Measurements from ENCODE around the gene TSFM.
A peak's percentile ranks its signal among the peaks of the same experiment; 100 is the strongest.

The TSFM gene

GRCh38 chr12:57759360-57759980 is 23.1 kb upstream of the TSFM start:
- no peak for DNase-seq (ENCODE audit: low read depth)
- TF ChIP-seq, protein P1, sequence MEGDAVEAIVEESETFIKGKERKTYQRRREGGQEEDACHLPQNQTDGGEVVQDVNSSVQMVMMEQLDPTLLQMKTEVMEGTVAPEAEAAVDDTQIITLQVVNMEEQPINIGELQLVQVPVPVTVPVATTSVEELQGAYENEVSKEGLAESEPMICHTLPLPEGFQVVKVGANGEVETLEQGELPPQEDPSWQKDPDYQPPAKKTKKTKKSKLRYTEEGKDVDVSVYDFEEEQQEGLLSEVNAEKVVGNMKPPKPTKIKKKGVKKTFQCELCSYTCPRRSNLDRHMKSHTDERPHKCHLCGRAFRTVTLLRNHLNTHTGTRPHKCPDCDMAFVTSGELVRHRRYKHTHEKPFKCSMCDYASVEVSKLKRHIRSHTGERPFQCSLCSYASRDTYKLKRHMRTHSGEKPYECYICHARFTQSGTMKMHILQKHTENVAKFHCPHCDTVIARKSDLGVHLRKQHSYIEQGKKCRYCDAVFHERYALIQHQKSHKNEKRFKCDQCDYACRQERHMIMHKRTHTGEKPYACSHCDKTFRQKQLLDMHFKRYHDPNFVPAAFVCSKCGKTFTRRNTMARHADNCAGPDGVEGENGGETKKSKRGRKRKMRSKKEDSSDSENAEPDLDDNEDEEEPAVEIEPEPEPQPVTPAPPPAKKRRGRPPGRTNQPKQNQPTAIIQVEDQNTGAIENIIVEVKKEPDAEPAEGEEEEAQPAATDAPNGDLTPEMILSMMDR (IDR thresholded peaks at IDR 0.05; ENCODE audit: low read depth, low read length, missing control alignments) = peak; percentile 65
- no peak overlapping the region for H3K4me3 ChIP-seq (ENCODE audit: low read depth, low read length)

DNA sequence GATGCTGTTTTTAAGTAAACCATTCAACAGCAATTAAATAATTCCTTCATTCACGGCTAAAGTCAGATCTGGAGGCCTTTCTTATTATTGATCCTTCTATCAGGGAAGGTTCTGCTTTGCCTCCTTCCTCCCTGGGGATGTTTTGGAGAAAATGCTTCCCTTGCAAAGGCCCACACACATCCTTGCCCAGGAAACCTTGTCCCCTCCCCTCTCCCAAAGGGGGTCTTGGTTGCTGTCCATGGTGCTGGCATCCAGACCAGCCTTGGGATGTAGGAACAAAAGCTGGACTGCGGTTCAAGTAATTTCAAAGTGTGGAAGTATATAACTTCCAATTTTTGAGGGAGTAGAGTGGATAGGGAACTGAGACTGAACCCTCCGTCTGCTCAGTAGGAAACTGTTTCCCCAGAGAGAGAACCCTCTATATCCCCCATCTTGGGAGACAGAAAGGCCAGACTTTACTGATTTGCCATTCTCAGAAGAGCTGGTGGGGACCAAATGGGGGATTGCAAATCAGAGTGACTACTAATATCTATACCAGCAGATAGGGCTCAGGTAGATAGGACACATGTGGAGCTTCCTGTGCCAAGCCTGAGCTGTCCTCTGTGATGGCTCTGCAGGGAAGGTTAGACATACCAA is 22.1 kb upstream of the TSFM start:
- no peak for DNase-seq (ENCODE audit: low read depth)
- TF ChIP-seq, protein P1 (IDR thresholded peaks at IDR 0.05; ENCODE audit: low read depth, low read length, missing control alignments) = no peak
- no peak overlapping the region for H3K4me3 ChIP-seq (ENCODE audit: low read depth, low read length)

GRCh38 chr12:57761391-57761998 is 21.1 kb upstream of the TSFM start:
- DNase-seq (ENCODE audit: low read depth) = no peak
- TF ChIP-seq, protein P1 (IDR thresholded peaks at IDR 0.05; ENCODE audit: low read depth, low read length, missing control alignments) = no peak
- no peak overlapping the region for H3K4me3 ChIP-seq (ENCODE audit: low read depth, low read length)

- DNase-seq (ENCODE audit: low read depth) = no peak
- TF ChIP-seq, protein P1 (IDR thresholded peaks at IDR 0.05; ENCODE audit: low read depth, low read length, missing control alignments) = no peak
Observed at GRCh38 chr12:57762463-57762862, 20.1 kb upstream of the TSFM start.

DNA sequence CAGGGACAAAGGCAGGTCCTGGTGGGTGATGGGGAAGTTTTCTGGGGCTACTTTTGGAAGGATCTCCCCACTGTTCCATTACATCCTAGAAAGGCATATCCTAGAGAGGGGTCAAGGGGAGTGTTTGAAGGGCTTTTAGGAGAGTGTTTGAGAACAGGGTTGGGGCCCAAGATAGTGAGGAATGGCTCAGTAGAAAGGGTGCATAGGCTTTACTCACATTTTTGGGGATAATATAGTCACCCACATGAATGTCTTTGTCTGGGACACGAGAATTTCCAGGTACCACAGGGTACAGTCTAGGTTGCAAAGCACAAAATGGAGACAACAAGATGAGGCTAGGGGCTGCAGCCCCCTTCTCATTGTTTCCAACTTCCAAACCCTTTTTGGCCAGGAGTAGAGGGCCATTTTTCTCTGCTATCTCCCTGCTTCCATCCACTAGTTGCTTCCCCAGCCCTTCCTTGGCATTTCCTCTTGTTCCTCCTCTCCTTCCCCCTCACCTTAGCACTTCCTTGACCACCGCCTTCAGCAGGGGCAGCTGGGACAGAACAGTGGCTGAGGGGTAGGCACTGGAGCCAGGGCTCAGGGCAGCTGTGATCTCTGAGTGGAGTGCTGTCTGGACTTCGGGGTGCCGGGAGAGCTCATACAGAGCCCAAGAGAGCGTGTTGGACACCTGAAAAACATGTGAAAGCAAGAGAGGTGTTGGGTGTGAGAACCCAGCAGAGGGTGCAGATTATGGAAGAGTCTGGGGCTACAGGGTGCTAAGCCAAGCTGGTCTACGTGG is 18.5 kb upstream of the TSFM start:
- TF ChIP-seq, protein P1 (IDR thresholded peaks at IDR 0.05; ENCODE audit: low read depth, low read length, missing control alignments) = no peak
- DNase-seq (ENCODE audit: low read depth) = no peak
- no peak overlapping the region for H3K4me3 ChIP-seq (ENCODE audit: low read depth, low read length)

More at GRCh38 chr12:57762463-57762862, 20.1 kb upstream of the TSFM start:
- no peak overlapping the region for H3K4me3 ChIP-seq (ENCODE audit: low read depth, low read length)

GRCh38 chr12:57764662-57765002 is 18.0 kb upstream of the TSFM start:
- peak overlapping the region; percentile 11; the same call in 1 of the 2 replicates for H3K4me3 ChIP-seq (ENCODE audit: low read depth, low read length)
- TF ChIP-seq, protein P1 (IDR thresholded peaks at IDR 0.05; ENCODE audit: low read depth, low read length, missing control alignments) = no peak
- DNase-seq (ENCODE audit: low read depth) = no peak
